ENCODE results near the gene TMEM220. TPM values are rescaled to one million over a fixed set of nuclear protein-coding genes. Genes with fewer than 3 reads are reported as not detected.

TMEM220 gene
- total and polyA plus RNA-seq, 9 of the 15 experiments (the other 6 are each of a cell fraction or from before 2014, with no cell fraction given), result not detected

DNA sequence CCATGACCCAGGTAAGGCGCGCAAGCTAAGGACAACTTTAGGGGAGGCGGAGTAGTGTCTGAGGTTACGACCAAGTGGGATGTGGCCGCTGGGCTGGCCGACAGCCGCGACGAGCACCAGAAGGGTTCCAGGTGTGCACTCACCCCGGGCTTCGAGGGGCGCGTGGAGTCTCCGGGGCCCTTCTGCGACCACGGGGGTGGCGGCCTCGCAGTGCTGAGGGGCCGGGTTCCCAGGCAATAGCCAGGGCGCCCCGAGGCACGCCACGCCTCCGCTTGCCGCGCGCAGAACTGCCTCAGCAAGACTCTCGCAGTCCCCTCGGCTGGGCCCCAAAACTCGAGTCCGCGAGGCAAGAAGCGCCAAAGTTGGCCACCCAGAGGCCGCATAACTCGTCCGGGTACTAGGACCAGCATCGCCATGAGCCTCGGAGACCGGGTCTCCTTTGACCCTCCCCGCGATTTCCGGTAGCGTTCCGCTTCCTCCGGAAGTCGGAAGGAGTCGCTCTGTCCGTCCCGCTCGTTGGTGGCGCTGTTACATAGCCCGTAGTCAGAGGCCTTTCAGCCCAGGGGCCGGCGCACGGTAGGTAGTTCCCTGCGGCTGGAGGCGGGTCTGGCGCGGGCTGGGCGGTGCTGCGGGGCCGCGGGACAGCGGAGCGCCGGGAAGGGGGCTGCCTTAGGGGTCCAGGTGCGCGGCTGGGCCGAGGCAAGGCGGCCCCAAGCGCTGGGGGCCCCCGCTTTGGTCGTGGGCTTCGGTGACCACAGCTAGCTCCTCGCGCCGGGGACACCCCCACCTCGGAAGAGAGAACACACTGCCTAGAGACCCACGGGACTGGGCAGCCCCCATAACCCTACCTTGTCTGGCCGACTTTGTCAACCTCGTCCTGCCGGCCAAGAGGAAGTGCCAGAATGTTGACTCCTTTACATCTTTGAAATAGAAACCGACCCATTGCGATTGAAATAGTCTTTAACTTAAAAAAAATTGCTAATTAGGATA lies 32.4 kb downstream of the TMEM220 start, which contains the start of the genes ADPRM and SCO1 (continued):
- TF ChIP-seq, protein P1, sequence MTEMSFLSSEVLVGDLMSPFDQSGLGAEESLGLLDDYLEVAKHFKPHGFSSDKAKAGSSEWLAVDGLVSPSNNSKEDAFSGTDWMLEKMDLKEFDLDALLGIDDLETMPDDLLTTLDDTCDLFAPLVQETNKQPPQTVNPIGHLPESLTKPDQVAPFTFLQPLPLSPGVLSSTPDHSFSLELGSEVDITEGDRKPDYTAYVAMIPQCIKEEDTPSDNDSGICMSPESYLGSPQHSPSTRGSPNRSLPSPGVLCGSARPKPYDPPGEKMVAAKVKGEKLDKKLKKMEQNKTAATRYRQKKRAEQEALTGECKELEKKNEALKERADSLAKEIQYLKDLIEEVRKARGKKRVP (CRISPR knock-in tag; IDR thresholded peaks at IDR 0.05), result no peak
- TF ChIP-seq CREB5 (CRISPR knock-in tag; IDR thresholded peaks at IDR 0.05), result no peak
- TF ChIP-seq SETDB1 (IDR thresholded peaks at IDR 0.05; ENCODE audit: low read length), result no peak
- TF ChIP-seq SIN3B (IDR thresholded peaks at IDR 0.05; ENCODE audit: low read depth), result peak; percentile 15; the same call in 1 of the 2 replicates
- no peak for TF ChIP-seq DACH1 (IDR thresholded peaks at IDR 0.05; ENCODE audit: partially characterized antibody)
- peak; percentile 66; the same call in 1 of the 2 replicates for TF ChIP-seq DIDO1 (tag; IDR thresholded peaks at IDR 0.05; ENCODE audit: low read depth)
- TF ChIP-seq ZNF445 (CRISPR knock-in tag; IDR thresholded peaks at IDR 0.05; ENCODE audit: low read depth), result no peak
- TF ChIP-seq, protein P2, sequence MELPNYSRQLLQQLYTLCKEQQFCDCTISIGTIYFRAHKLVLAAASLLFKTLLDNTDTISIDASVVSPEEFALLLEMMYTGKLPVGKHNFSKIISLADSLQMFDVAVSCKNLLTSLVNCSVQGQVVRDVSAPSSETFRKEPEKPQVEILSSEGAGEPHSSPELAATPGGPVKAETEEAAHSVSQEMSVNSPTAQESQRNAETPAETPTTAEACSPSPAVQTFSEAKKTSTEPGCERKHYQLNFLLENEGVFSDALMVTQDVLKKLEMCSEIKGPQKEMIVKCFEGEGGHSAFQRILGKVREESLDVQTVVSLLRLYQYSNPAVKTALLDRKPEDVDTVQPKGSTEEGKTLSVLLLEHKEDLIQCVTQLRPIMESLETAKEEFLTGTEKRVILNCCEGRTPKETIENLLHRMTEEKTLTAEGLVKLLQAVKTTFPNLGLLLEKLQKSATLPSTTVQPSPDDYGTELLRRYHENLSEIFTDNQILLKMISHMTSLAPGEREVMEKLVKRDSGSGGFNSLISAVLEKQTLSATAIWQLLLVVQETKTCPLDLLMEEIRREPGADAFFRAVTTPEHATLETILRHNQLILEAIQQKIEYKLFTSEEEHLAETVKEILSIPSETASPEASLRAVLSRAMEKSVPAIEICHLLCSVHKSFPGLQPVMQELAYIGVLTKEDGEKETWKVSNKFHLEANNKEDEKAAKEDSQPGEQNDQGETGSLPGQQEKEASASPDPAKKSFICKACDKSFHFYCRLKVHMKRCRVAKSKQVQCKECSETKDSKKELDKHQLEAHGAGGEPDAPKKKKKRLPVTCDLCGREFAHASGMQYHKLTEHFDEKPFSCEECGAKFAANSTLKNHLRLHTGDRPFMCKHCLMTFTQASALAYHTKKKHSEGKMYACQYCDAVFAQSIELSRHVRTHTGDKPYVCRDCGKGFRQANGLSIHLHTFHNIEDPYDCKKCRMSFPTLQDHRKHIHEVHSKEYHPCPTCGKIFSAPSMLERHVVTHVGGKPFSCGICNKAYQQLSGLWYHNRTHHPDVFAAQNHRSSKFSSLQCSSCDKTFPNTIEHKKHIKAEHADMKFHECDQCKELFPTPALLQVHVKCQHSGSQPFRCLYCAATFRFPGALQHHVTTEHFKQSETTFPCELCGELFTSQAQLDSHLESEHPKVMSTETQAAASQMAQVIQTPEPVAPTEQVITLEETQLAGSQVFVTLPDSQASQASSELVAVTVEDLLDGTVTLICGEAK (IDR thresholded peaks at IDR 0.05), result peak; percentile 96
- TF ChIP-seq, protein P2 (CRISPR knock-in tag; IDR thresholded peaks at IDR 0.05), result no peak
- no peak for TF ChIP-seq BRF1 (IDR thresholded peaks at IDR 0.05; ENCODE audit: borderline replicate concordance, extremely low read depth, insufficient read length)
- TF ChIP-seq ZNF263 (CRISPR knock-in tag; IDR thresholded peaks at IDR 0.05; ENCODE audit: borderline replicate concordance), result no peak
- TF ChIP-seq ZNF695 (CRISPR knock-in tag; IDR thresholded peaks at IDR 0.05), result no peak

Data from K562 (cell line).